Ishikawa (cell line): ENCODE measurements around the gene HAVCR2.

Source experiments
- CEBPB ChIP-seq: IDR thresholded peaks from 2 replicates; pipeline ENCODE4 v1.6.1; 2012
- CREB1 ChIP-seq: IDR thresholded peaks from 2 replicates; pipeline ENCODE4 v1.6.1; 2012; ENCODE audit warnings: low read depth
- EGR1 ChIP-seq: IDR thresholded peaks from 2 replicates; pipeline ENCODE4 v1.6.1; 2012
- EP300 ChIP-seq: IDR thresholded peaks from 2 replicates; pipeline ENCODE4 v1.6.1; 2012; ENCODE audit warnings: borderline replicate concordance
- FOXM1 ChIP-seq: IDR thresholded peaks from 2 replicates; pipeline ENCODE4 v1.6.1; 2012; ENCODE audit warnings: low read depth, borderline replicate concordance
- NFIC ChIP-seq: IDR thresholded peaks from 2 replicates; pipeline ENCODE4 v1.6.1; 2012
- RAD21 ChIP-seq: IDR thresholded peaks from 2 replicates; pipeline ENCODE4 v1.6.1; 2012; ENCODE audit warnings: low read depth
- REST ChIP-seq: IDR thresholded peaks from 2 replicates; pipeline ENCODE4 v1.6.1; 2012; ENCODE audit warnings: low read depth, mild to moderate bottlenecking
- TAF1 ChIP-seq: IDR thresholded peaks from 2 replicates; pipeline ENCODE4 v1.6.1; 2012; ENCODE audit warnings: low read depth, mild to moderate bottlenecking
- TCF12 ChIP-seq: IDR thresholded peaks from 2 replicates; pipeline ENCODE4 v1.6.1; 2012; ENCODE audit warnings: low read depth
- TEAD4 ChIP-seq: IDR thresholded peaks from 2 replicates; pipeline ENCODE4 v1.6.1; 2012
- YY1 ChIP-seq: IDR thresholded peaks from 2 replicates; pipeline ENCODE4 v1.6.1; 2012; ENCODE audit warnings: low read depth
- ZBTB7A ChIP-seq: IDR thresholded peaks from 2 replicates; pipeline ENCODE4 v1.6.1; 2012; ENCODE audit warnings: low read depth
- TF ChIP-seq, protein P1 (sequence below): IDR thresholded peaks from 2 replicates; pipeline ENCODE4 v1.6.1; 2012
- TF ChIP-seq, protein P2 (sequence below): IDR thresholded peaks from 2 replicates; pipeline ENCODE4 v1.6.1; 2012

Gene HAVCR2

DNA sequence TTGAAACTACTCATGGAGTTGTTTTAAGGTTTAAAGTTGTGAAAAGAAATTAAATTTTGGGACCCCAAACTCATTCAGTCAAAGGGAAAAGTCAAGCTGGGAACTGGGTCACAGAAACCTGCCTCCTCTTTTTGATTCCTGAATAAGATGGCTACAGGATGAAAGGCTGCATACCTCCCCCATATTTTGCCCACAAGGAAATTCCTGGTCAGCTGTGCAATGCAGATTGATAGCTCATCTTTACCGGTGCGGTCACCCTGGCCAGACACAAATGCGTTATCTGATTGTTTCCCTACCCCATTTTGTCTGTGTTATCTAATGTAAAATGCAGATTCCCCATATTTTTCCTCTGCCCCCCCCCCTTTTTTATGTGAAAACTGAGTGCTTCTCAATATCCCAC lies 1.3 kb downstream of the HAVCR2 start:
- TF ChIP-seq, protein P1, sequence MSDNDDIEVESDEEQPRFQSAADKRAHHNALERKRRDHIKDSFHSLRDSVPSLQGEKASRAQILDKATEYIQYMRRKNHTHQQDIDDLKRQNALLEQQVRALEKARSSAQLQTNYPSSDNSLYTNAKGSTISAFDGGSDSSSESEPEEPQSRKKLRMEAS, result no peak
- TF ChIP-seq CREB1 (no peak), CEBPB (no peak), TCF12 (no peak), FOXM1 (no peak), ZBTB7A (no peak)

DNA sequence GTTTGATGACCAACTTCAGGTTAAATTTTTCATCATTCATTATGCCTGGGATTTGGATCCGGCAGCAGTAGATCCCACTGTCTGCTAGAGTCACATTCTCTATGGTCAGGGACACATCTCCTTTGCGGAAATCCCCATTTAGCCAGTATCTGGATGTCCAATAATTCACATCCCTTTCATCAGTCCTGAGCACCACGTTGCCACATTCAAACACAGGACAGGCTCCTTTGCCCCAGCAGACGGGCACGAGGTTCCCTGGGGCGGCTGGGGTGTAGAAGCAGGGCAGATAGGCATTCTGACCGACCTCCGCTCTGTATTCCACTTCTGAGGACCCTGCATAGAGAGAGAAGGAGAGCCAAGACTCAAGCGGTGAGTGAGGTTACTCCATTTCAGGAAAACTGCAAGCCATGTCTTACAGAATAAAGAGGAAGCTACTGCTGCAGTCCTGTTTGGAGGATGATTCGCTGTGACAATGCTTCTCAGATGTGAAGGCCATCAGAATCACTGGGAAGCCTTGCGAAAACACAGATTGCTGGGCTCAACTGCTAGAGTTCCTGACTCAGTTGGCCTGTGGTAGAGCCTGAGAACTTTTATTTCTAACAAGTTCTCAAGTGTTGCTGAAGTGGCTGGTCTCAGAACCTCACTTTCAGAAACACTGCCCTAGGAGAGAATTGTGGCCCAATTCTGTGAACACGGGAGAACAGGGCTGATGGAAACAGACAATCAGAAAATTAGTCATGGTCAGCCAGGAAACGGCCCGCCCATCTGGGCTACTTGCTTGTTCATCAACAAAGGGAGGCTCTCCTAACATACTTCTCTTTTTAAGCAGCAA lies 2.0 kb downstream of the HAVCR2 start:
- TF ChIP-seq TCF12, result no peak
- TF ChIP-seq REST, result no peak
- TF ChIP-seq CREB1, result no peak
- no peak for TF ChIP-seq CEBPB
- TF ChIP-seq EP300, result no peak
- no peak for TF ChIP-seq YY1
- TF ChIP-seq, protein P2, sequence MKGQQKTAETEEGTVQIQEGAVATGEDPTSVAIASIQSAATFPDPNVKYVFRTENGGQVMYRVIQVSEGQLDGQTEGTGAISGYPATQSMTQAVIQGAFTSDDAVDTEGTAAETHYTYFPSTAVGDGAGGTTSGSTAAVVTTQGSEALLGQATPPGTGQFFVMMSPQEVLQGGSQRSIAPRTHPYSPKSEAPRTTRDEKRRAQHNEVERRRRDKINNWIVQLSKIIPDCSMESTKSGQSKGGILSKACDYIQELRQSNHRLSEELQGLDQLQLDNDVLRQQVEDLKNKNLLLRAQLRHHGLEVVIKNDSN, result no peak
- TF ChIP-seq ZBTB7A, result no peak
- TF ChIP-seq EGR1, result no peak
- TF ChIP-seq TAF1, result no peak
- TF ChIP-seq TEAD4, result no peak
- TF ChIP-seq, protein P1, result no peak
- TF ChIP-seq RAD21, result no peak
- no peak for TF ChIP-seq FOXM1
- no peak for TF ChIP-seq NFIC

GRCh38 chr5:157100140-157100679 lies 8.6 kb downstream of the HAVCR2 start:
- TF ChIP-seq CEBPB (no peak), TAF1 (no peak), CREB1 (no peak), TEAD4 (no peak), FOXM1 (no peak), EGR1 (no peak), ZBTB7A (no peak), RAD21 (no peak)
- TF ChIP-seq, protein P2, result no peak
- TF ChIP-seq, protein P1, result no peak

DNA sequence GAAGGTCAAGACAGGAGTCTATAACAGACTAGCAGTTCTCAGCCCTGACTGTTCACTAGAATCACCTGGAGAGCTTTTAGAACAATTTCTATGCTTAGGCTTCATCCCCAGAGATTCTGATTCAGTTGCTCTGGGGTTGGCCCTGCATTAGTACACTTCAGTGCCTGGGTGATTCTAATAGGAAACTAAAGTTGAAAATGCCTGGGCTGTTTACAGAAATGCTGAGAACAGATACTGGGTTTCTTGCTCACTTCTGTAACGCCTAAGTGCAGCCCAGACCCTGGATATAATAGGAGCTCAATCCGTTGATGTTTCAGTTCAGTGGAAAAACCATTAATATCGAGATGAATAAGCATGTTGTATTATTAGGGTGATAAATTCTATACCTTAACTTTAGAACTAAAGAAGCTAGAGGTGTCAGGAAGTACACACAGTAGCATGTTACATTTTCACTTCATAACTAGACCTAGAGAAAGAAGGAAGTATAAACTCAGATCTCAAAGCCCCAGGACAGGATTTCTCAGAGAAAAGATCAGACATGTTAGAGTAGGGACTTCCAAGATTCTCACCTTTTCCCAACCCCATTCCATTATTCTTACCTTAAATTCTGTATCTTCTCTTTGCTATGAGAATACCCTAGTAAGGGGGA lies 20.4 kb downstream of the HAVCR2 start:
- TF ChIP-seq CREB1 (no peak), ZBTB7A (no peak), NFIC (no peak), FOXM1 (no peak), RAD21 (no peak)

DNA sequence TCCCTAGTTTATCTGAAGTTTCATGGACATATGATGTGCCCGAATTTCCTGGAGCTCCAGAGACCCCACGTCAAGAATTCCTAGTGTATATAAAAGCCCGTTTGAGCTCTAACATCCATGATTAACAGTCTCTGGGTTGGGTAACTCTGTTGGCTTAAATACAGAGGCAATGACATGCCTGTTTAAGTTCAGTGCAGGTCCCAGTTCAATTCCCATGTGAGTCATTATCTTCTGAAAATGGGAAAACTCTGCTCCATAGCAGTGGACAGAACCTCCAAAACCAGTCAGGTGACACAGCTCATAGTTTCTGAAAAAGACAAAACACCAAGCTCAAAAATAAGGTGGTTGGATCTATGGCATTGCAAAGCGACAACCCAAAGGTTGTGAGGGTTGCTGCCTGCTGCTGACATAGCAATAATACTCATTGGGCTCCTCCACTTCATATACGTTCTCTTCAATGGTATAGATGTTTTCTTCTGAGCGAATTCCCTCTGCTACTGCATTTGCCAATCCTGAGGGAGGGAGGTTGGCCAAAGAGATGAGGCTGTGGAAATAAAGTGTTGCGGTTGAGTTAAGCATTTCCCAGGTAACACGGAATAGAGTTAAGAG lies 22.0 kb downstream of the HAVCR2 start:
- TF ChIP-seq TAF1, result no peak
- no peak for TF ChIP-seq NFIC
- TF ChIP-seq EP300, result no peak
- no peak for TF ChIP-seq TCF12
- no peak for TF ChIP-seq REST
- no peak for TF ChIP-seq TEAD4
